Measurements from ENCODE around the gene CNOT8.
"Not testable (repeated sequence)": the region's sequence is repeated elsewhere in the genome, so short reads cannot be mapped to it uniquely, and the experiment has no call there.

GRCh38 chr5:154835701-154836052 is 22.8 kb upstream of the CNOT8 start:
- not testable (repeated sequence) for TF ChIP-seq EP300, CTCF, POLR2A, POLR2AphosphoS5 (IDR thresholded peaks at IDR 0.05)
